ENCODE measurements around the gene ANGPT4.
A peak's percentile ranks its signal among the peaks of the same experiment; 100 is the strongest.
"Not testable (repeated sequence)": the region's sequence is repeated elsewhere in the genome, so short reads cannot be mapped to it uniquely, and the experiment has no call there.

Gene ANGPT4

GRCh38 chr20:896501-897025 lies 19.6 kb downstream of the ANGPT4 start:
- Mint-ChIP-seq H3K4me3 (no peak overlapping the region), H3K36me3 (ENCODE audit: low read depth) (no peaks in the 10 kb centered on the region), H3K27ac (no peak overlapping the region), H3K9me3 (peaks cover 35% of the 10 kb centered on the region), H3K27me3 (ENCODE audit: low read depth, poor library complexity) (peaks cover 11% of the 10 kb centered on the region), H3K4me1 (peaks cover 21% of the 10 kb centered on the region)
- TF ChIP-seq CTCF (IDR thresholded peaks at IDR 0.05): no peak
- DNase-seq: no peak

- H3K36me3 Mint-ChIP-seq (ENCODE audit: low read depth); H3K27ac Mint-ChIP-seq; H3K4me3 Mint-ChIP-seq; DNase-seq: not testable (repeated sequence)
- Mint-ChIP-seq H3K4me1 (peaks cover 35% of the 10 kb centered on the region), H3K27me3 (ENCODE audit: low read depth, poor library complexity) (peaks cover 11% of the 10 kb centered on the region), H3K9me3 (peaks cover 12% of the 10 kb centered on the region)
Observed at GRCh38 chr20:892371-892770, 23.8 kb downstream of the ANGPT4 start.

- H3K9me3 Mint-ChIP-seq: peaks cover 5% of the 10 kb centered on the region
- TF ChIP-seq CTCF (IDR thresholded peaks at IDR 0.05): no peak
- H3K27ac Mint-ChIP-seq: no peak overlapping the region
- H3K36me3 Mint-ChIP-seq (ENCODE audit: low read depth): no peaks in the 10 kb centered on the region
- no peak overlapping the region for H3K4me3 Mint-ChIP-seq
- peaks cover 15% of the 10 kb centered on the region for H3K27me3 Mint-ChIP-seq (ENCODE audit: low read depth, poor library complexity)
- peak; percentile 21 for DNase-seq
- peaks cover 35% of the 10 kb centered on the region for H3K4me1 Mint-ChIP-seq
Observed at GRCh38 chr20:891706-892080, 24.4 kb downstream of the ANGPT4 start.

GRCh38 chr20:891058-891705 lies 25.0 kb downstream of the ANGPT4 start:
- H3K4me3 Mint-ChIP-seq: no peak overlapping the region
- H3K27ac Mint-ChIP-seq: no peak overlapping the region

GRCh38 chr20:890666-891057 lies 25.5 kb downstream of the ANGPT4 start:
- Mint-ChIP-seq H3K4me3 (no peak overlapping the region), H3K27me3 (ENCODE audit: low read depth, poor library complexity) (peaks cover 25% of the 10 kb centered on the region), H3K36me3 (ENCODE audit: low read depth) (no peaks in the 10 kb centered on the region), H3K9me3 (no peaks in the 10 kb centered on the region), H3K4me1 (peaks cover 35% of the 10 kb centered on the region), H3K27ac (no peak overlapping the region)
- no peak for DNase-seq
- TF ChIP-seq CTCF (IDR thresholded peaks at IDR 0.05): no peak

More at GRCh38 chr20:891058-891705, 25.0 kb downstream of the ANGPT4 start:
- Mint-ChIP-seq H3K36me3 (ENCODE audit: low read depth) (no peaks in the 10 kb centered on the region), H3K27me3 (ENCODE audit: low read depth, poor library complexity) (peaks cover 20% of the 10 kb centered on the region), H3K9me3 (peaks cover 3% of the 10 kb centered on the region), H3K4me1 (peaks cover 35% of the 10 kb centered on the region)
- no peak for TF ChIP-seq CTCF (IDR thresholded peaks at IDR 0.05)
- no peak for DNase-seq

- Mint-ChIP-seq H3K4me3 (no peak overlapping the region), H3K9me3 (no peaks in the 10 kb centered on the region), H3K4me1 (peaks cover 40% of the 10 kb centered on the region), H3K27ac (no peak overlapping the region), H3K27me3 (ENCODE audit: low read depth, poor library complexity) (peaks cover 32% of the 10 kb centered on the region), H3K36me3 (ENCODE audit: low read depth) (no peaks in the 10 kb centered on the region)
- TF ChIP-seq CTCF (IDR thresholded peaks at IDR 0.05): no peak
- no peak for DNase-seq
Observed at GRCh38 chr20:889932-890463, 26.1 kb downstream of the ANGPT4 start.
